K562 (cell line): Measurements from ENCODE around the gene HLTF. TPM values are rescaled to one million over a fixed set of nuclear protein-coding genes. Genes with fewer than 3 reads are reported as not detected.

Experiments used
- ATF7 ChIP-seq: fragments of 450-650 bp; IDR thresholded peaks from 2 replicates; pipeline ENCODE4 v1.7.1; 2014; ENCODE audit warnings: mild to moderate bottlenecking, moderate library complexity
- BHLHE40 ChIP-seq: IDR thresholded peaks from 2 replicates; pipeline ENCODE4 v1.6.1; 2011; ENCODE audit warnings: low read length, improper control_type of control experiment
- CSDE1 ChIP-seq, 2 experiments: fragments of 450-650 bp; IDR thresholded peaks; 2 replicates each; pipeline ENCODE4 v1.6.1; 2016; ENCODE audit warnings: mild to moderate bottlenecking in 1 of 2
- FOXP1 ChIP-seq: sonication (generic); formaldehyde crosslinking; IDR thresholded peaks from 2 replicates; pipeline ENCODE4 v1.8.0; 2022; ENCODE audit warnings: mild to moderate bottlenecking, missing genetic modification reagents
- MYC ChIP-seq, 2 experiments: fragments of 250-450 bp in 1 of 2; sonication (Bioruptor Pico) in 1 of 2; IDR thresholded peaks; 2 replicates each; pipeline versions ENCODE4 v1.5.1 to v1.6.1; 2012 to 2021; ENCODE audit warnings: low read depth in 2 of 2, borderline replicate concordance in 1 of 2, improper control_type of control experiment in 1 of 2, low read length in 1 of 2, mild to moderate bottlenecking in 1 of 2, moderate library complexity in 1 of 2
- NR2C1 ChIP-seq, 2 experiments: fragments of 450-650 bp; IDR thresholded peaks; 2 replicates each; pipeline ENCODE4 v1.6.1; 2017; ENCODE audit warnings: mild to moderate bottlenecking in 2 of 2, antibody characterized with exemption in 1 of 2, inconsistent platforms in 1 of 2, missing compliant biosample characterization in 1 of 2, missing genetic modification characterization in 1 of 2
- NR4A1 ChIP-seq, 2 experiments: fragments of 250-450 bp in 1 of 2; fragments of 450-650 bp in 1 of 2; sonication (Bioruptor Pico) in 1 of 2; IDR thresholded peaks; 2 replicates each; pipeline versions ENCODE4 v1.4.0 to v1.6.1; 2016 to 2020; ENCODE audit warnings: mild to moderate bottlenecking in 2 of 2, missing compliant biosample characterization in 1 of 2, missing genetic modification characterization in 1 of 2, moderate library complexity in 1 of 2
- RBM25 ChIP-seq: fragments of 200-400 bp; formaldehyde crosslinking; IDR thresholded peaks from 2 replicates; pipeline ENCODE4 v1.6.1; 2018; ENCODE audit warnings: low read length, low read depth, moderate library complexity; ENCODE audit not compliant: severe bottlenecking
- SIN3A ChIP-seq, 2 experiments: fragments of 150-350 bp in 1 of 2; IDR thresholded peaks; 2 replicates each; pipeline ENCODE4 v1.6.1; 2011 to 2016; ENCODE audit warnings: borderline replicate concordance in 2 of 2, low read depth in 2 of 2, low read length in 2 of 2, mild to moderate bottlenecking in 2 of 2, moderate library complexity in 2 of 2; ENCODE audit not compliant: control insufficient read depth in 1 of 2
- SOX6 ChIP-seq: fragments of 450-650 bp; IDR thresholded peaks from 2 replicates; pipeline ENCODE4 v1.6.1; 2014; ENCODE audit warnings: mild to moderate bottlenecking
- TAF9B ChIP-seq: fragments of 450-650 bp; IDR thresholded peaks from 2 replicates; pipeline ENCODE4 v1.6.1; 2018; ENCODE audit warnings: mild to moderate bottlenecking; ENCODE audit not compliant: partially characterized antibody
- TEAD1 ChIP-seq, 2 experiments: fragments of 450-650 bp in 1 of 2; sonication (generic) in 1 of 2; formaldehyde crosslinking; IDR thresholded peaks; 2 replicates each; pipeline versions ENCODE4 v1.4.0 to v1.8.0; 2020 to 2022; ENCODE audit warnings: mild to moderate bottlenecking in 2 of 2, missing genetic modification reagents in 1 of 2
- TRIM24 ChIP-seq, 2 experiments: fragments of 450-650 bp; IDR thresholded peaks; 2 replicates each; pipeline ENCODE4 v1.6.1; 2016
- XRCC4 ChIP-seq: IDR thresholded peaks from one replicate; pipeline ENCODE4 v1.6.1; 2011; ENCODE audit not compliant: insufficient read depth, insufficient read length; ENCODE audit errors: extremely low read depth
- ZFP36 ChIP-seq: fragments of 150-350 bp; IDR thresholded peaks from 2 replicates; pipeline ENCODE4 v1.6.1; 2018; ENCODE audit warnings: low read length, low read depth; ENCODE audit not compliant: partially characterized antibody
- ZNF785 ChIP-seq: fragments of 250-450 bp; sonication (Bioruptor Pico); IDR thresholded peaks from 2 replicates; pipeline ENCODE4 v1.4.0; 2020; ENCODE audit warnings: mild to moderate bottlenecking
- ZNF830 ChIP-seq: fragments of 250-450 bp; sonication (Bioruptor Pico); IDR thresholded peaks from 2 replicates; pipeline ENCODE4 v1.5.0; 2021; ENCODE audit warnings: mild to moderate bottlenecking
- polyA plus RNA-seq, 8 experiments: library from polyadenylated mRNA; depleted of rRNA in 4 of 8; stranded (reverse) in 5 of 8; unstranded in 3 of 8; fragments of >200 nt; fragmentation: Nextera tagmentation in 2 of 8; fragmentation: Illumina TruSeq in 1 of 8; extraction: Ambion mirVana in 2 of 8; extraction: Trizol in 1 of 8; gene quantifications; 2 replicates each; pipeline versions ENCODE4 v1.2.1 to v1.2.3, GENCODE V29; 2011 to 2014; ENCODE audit warnings: inconsistent platforms in 1 of 8, missing spikeins in 1 of 8
- total RNA-seq, 7 experiments: library from RNA; depleted of rRNA in 6 of 7; stranded (reverse); fragments of >200 nt in 6 of 7; fragmentation: Illumina TruSeq in 2 of 7; extraction: Trizol in 2 of 7; gene quantifications; 2 replicates each; pipeline versions ENCODE4 v1.2.1 to v1.2.3, GENCODE V29; 2011 to 2021; ENCODE audit warnings: low replicate concordance in 1 of 7
- TF ChIP-seq, protein P1 (sequence below): fragments of 250-450 bp; sonication (Bioruptor Pico); IDR thresholded peaks from 2 replicates; pipeline ENCODE4 v1.8.0; 2021; ENCODE audit warnings: borderline replicate concordance, mild to moderate bottlenecking, moderate library complexity; ENCODE audit not compliant: poor library complexity, severe bottlenecking
- TF ChIP-seq, protein P2 (sequence below): sonication (generic); formaldehyde crosslinking; IDR thresholded peaks from 2 replicates; pipeline ENCODE4 v1.8.0; 2022; ENCODE audit warnings: mild to moderate bottlenecking, missing genetic modification reagents
- TF ChIP-seq, protein P3 (sequence below): sonication (generic); formaldehyde crosslinking; IDR thresholded peaks from 2 replicates; pipeline ENCODE4 v1.8.0; 2022; ENCODE audit warnings: missing genetic modification reagents, mild to moderate bottlenecking, borderline replicate concordance
- TF ChIP-seq, protein P4 (sequence below): conservative IDR thresholded peaks from 2 replicates; pipeline ENCODE4 v1.6.1; 2011; ENCODE audit warnings: low read depth, mild to moderate bottlenecking, low read length; ENCODE audit not compliant: control insufficient read depth

The HLTF gene
- total and polyA plus RNA-seq, 9 of the 15 experiments (the other 6 are each of a cell fraction or from before 2014, with no cell fraction given) = 35.1 to 82.4 (median 50.4) TPM

DNA sequence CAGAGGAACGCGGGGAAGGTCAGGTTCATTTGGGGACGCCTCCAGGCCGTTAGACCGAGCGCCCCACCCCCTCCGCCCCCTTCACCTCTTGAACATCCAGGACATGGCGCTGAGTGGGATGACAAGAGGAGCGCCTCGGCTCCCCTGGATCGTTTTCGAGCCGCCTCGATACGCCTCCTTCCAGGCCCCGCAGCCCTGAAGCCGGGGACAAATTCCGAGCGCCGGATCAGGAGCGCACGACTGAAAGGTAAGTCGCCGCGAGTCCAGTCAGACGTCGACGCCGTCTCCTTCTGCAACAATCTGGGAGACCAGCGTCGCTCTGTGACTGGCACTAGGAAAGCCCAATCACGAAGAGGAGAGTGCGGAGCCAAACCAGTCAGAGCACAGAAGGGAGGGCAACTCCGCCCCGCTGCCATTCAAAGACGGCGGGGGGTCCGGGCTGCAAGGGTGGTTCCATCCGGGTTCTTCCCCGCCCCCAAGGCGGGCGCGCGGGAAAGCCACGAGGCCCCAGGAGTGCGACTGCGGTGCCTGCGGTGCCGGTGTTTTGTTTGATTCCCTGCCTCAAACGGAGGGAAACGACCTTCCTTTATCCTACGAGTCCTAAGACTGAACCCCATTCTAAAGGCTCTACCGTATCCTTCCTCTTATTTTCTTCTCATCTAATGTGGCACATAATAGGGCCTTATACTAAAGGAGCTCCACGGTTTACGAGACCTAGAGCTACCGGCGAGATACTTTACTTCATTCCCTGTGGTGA lies at the start of gene HLTF (continued):
- TF ChIP-seq, protein P1, sequence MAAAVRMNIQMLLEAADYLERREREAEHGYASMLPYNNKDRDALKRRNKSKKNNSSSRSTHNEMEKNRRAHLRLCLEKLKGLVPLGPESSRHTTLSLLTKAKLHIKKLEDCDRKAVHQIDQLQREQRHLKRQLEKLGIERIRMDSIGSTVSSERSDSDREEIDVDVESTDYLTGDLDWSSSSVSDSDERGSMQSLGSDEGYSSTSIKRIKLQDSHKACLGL (CRISPR knock-in tag) = no peak
- TF ChIP-seq TAF9B = peak; percentile 49
- TF ChIP-seq TRIM24 (IDR thresholded peaks at IDR 0.05) = peak; percentile 72 to 85
- peak; percentile 98 for TF ChIP-seq MYC (IDR thresholded peaks at IDR 0.05; ENCODE audit: low read depth, low read length)
- 0 out of 2 replicates have a peak, but pooled peaks have one; percentile 52 for TF ChIP-seq MYC (CRISPR knock-in tag; IDR thresholded peaks at IDR 0.05; ENCODE audit: borderline replicate concordance, low read depth)
- no peak for TF ChIP-seq XRCC4
- TF ChIP-seq CSDE1 (IDR thresholded peaks at IDR 0.05) = peak in 1 of 2 experiments; percentile 33; a peak in 1 of 4 replicates
- peak; percentile 88 for TF ChIP-seq RBM25
- TF ChIP-seq NR2C1 (IDR thresholded peaks at IDR 0.05) = peak; percentile 50
- peak; percentile 68 for TF ChIP-seq NR2C1 (tag; IDR thresholded peaks at IDR 0.05)
- TF ChIP-seq, protein P2, sequence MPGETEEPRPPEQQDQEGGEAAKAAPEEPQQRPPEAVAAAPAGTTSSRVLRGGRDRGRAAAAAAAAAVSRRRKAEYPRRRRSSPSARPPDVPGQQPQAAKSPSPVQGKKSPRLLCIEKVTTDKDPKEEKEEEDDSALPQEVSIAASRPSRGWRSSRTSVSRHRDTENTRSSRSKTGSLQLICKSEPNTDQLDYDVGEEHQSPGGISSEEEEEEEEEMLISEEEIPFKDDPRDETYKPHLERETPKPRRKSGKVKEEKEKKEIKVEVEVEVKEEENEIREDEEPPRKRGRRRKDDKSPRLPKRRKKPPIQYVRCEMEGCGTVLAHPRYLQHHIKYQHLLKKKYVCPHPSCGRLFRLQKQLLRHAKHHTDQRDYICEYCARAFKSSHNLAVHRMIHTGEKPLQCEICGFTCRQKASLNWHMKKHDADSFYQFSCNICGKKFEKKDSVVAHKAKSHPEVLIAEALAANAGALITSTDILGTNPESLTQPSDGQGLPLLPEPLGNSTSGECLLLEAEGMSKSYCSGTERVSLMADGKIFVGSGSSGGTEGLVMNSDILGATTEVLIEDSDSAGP (CRISPR knock-in tag) = no peak
- TF ChIP-seq FOXP1 (CRISPR knock-in tag) = peak; percentile 96
- peak in 1 of 2 experiments; percentile 83; a peak in 2 of 4 replicates for TF ChIP-seq TEAD1 (CRISPR knock-in tag; IDR thresholded peaks at IDR 0.05)
- no peak for TF ChIP-seq ZFP36
- TF ChIP-seq BHLHE40 = 0 out of 2 replicates have a peak, but pooled peaks have one; percentile 3
- peak; percentile 62; the same call in 1 of the 2 replicates for TF ChIP-seq SOX6
- TF ChIP-seq SIN3A (IDR thresholded peaks at IDR 0.05; ENCODE audit: borderline replicate concordance in 2 of 2, control insufficient read depth in 1 of 2, low read depth in 2 of 2, low read length in 2 of 2) = peak in 1 of 2 experiments; percentile 11; a peak in 1 of 4 replicates
- TF ChIP-seq, protein P3, sequence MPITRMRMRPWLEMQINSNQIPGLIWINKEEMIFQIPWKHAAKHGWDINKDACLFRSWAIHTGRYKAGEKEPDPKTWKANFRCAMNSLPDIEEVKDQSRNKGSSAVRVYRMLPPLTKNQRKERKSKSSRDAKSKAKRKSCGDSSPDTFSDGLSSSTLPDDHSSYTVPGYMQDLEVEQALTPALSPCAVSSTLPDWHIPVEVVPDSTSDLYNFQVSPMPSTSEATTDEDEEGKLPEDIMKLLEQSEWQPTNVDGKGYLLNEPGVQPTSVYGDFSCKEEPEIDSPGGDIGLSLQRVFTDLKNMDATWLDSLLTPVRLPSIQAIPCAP (CRISPR knock-in tag) = no peak; the same call in 1 of the 2 replicates
- TF ChIP-seq ZNF785 (CRISPR knock-in tag) = no peak
- TF ChIP-seq ATF7 = peak; percentile 66
- TF ChIP-seq, protein P4, sequence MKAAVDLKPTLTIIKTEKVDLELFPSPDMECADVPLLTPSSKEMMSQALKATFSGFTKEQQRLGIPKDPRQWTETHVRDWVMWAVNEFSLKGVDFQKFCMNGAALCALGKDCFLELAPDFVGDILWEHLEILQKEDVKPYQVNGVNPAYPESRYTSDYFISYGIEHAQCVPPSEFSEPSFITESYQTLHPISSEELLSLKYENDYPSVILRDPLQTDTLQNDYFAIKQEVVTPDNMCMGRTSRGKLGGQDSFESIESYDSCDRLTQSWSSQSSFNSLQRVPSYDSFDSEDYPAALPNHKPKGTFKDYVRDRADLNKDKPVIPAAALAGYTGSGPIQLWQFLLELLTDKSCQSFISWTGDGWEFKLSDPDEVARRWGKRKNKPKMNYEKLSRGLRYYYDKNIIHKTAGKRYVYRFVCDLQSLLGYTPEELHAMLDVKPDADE = 0 out of 2 replicates have a peak, but pooled peaks have one; percentile 44
- no peak for TF ChIP-seq NR4A1 (CRISPR knock-in tag; IDR thresholded peaks at IDR 0.05)
- TF ChIP-seq NR4A1 (tag; IDR thresholded peaks at IDR 0.05) = peak; percentile 93
- no peak for TF ChIP-seq ZNF830 (CRISPR knock-in tag)
